ENCODE data around the gene PLXDC1.
"Not testable (repeated sequence)": the region's sequence is repeated elsewhere in the genome, so short reads cannot be mapped to it uniquely, and the experiment has no call there.

Gene PLXDC1

DNA sequence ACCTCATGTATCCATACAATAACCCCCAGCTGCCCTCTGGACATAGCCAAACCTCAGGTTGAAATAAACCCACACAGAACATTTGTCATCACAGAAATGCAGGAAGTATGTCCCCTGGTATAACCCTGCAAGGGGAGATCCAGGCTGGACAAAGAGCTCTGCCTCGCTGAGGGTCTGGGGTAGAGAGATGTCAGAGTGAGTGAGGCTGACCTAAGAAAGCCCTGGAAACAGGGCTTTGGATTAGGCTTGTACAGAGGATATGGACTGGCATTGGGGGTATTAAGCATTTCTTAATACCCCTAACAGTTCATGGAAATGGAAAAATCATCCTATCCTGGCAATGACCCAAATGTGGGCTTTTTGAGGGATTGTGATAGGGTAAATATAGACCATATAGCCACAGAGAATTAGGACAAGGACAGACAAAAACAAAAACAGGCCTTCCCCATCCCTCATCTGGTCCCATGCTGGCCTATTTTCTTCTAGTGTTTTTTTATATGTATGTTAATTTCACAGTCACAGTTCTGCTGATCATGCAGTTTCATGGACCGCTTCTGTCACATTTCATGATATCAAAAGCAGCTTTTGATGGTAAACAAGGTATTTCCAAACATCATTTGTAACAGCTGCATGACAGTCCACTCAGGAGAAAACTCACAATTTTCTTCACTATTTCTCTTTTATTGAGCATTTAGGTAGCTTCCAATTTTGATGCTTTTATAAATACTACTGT, 26.1 kb downstream of the PLXDC1 start:
- no peak for DNase-seq

DNA sequence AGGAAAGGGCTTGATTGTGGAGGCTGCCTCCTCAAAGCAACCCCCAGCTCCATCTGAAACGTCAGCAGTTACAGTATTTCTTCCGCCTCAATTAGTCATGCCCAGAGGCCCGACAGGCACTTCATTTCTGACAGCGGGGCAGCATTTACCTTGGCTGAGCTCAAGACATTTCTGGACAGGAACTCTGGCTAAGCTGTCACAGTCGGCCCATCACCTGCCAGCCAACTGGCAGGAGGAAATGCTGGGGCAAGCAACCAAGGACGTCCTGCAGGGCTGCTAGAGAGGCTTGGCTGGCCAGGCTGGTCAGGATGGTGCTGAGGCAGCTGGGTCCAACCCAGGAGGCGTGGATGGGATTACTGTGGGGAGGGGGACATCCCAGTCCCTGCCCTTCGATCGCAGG, 27.8 kb downstream of the PLXDC1 start:
- peak in 6 of 14 donors; percentile 19 to 95 (median 33) for DNase-seq

DNA sequence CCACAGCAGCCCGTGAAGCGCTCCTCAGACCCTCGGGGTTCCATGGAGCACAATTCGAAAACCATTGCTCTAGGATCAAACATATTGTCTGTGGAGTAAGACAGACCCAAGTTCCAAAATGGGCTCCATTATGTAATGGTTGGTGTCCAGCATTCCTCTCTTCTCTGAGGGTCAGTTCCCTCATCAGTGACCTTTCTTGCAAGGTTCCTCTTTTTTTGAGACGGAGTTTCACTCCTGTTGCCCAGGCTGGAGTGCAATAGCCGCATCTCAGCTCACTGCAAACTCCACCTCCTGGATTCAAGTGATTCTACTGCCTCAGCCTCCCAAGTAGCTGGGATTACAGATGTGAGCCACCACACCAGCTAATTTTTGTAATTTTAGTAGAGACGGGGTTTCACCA, 28.4 kb downstream of the PLXDC1 start:
- peak in 2 of 14 donors; percentile 2 to 7 for DNase-seq

DNA sequence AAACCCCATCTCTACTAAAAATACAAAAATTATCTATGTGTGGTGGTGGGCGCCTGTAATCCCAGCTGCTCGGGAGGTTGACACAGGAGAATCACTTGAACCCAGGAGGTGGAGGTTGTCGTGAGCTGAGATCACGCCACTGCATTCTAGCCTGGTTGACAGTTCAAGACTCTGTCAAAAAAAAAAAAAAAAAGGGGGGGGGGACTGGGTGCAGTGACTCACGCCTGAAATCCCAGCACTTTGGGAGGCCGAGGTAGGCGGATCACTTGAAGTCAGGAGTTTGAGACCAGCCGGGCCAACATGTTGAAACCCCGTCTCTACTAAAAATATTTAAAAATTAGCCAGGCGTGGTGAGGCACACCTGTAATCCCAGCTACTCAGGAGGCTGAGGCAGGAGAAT, 29.5 kb downstream of the PLXDC1 start:
- not testable (repeated sequence) for DNase-seq

DNA sequence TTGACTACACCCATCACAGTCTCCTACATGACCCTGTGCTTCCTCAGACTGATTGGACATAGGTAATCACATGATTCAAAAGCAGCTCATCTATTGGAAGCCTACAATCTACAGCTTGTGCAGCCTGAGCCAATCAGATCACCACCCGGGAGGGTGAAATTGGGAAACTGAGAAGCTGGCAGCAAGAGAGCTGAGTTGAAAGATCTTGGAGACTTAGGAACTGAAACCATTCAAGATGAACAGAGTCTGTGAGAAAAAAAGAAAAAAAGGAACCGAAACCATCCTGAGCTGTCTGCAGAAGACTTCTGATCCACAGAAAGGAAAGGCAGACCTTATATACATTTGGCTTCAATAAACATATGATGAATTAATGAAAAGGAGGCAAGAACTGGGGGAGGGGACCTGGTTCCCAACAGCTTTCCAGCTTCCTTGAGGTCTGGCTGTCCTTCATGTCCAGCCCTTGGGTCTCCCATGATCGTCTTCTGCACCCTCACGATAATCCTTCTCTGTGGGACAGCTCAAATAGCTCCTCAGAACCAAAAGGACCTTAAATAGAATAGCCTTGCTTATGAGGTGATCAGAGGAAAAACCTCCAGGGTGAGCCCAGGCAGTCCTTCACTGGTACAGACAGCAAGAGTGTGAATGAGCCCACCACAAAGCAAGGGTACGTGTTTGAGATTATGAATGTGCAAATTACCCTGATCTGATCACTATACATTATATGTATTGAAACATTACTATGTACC, 32.6 kb downstream of the PLXDC1 start:
- DNase-seq = peak in 5 of 14 donors; percentile 10 to 45 (median 13)

DNA sequence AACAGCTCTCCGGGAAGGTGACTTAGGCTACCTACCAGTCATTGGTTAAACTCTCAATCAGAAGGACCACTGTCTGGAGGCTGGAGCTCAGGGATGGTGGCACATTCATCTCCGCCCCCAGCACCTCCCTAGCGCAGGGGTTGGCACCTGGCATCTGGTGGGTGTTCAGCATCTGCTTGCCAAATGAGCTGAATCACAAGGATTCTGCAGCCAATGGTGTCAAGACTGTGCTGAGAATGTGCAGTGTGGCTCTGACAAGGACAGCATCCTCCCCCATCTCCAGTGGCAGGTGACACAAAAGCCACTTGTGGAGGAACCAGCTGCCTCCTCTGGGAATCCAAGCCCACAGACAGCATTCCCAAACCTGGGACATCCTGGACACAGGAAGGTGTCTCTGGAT, 35.2 kb downstream of the PLXDC1 start:
- no peak for DNase-seq

DNA sequence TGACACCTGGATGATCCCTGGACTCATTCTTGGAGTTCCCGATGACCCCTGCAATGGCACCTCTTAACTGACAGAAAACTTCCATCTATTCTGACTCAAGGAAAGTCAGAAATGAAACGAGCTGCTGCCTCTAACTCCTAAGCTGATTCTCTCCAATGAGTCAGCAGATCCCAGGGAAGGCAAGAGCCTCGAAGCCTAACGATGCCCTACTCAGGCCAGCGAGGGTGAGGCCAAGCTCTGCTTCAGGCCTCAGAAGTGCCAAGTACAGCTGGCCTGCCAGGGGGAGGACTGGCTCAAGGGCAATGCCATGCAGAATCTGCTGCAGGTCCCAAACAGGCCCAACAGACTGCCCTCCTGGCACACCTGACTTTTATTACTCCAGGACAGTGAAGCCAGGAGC, 36.3 kb downstream of the PLXDC1 start:
- DNase-seq = no peak

DNA sequence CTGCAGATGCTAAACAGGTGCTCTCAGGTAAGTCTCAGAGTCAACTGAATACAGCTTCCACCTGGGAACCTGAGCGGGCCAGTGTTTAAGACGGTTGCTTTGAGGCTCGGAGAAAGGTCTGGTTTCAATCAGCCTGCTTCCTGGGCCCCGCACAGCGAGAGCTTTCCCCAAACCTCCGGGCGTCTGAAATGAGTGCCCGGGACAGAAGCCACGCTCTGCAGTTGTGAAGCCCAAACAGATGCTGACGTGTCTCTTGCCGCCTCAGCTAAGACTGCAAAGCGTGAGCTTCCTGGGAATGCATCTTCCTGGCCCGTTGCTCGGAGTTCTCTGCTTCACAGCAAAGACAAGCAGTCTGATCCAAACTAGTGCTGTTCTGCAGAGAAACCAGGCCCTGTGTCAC, 36.7 kb downstream of the PLXDC1 start:
- no peak for DNase-seq

DNA sequence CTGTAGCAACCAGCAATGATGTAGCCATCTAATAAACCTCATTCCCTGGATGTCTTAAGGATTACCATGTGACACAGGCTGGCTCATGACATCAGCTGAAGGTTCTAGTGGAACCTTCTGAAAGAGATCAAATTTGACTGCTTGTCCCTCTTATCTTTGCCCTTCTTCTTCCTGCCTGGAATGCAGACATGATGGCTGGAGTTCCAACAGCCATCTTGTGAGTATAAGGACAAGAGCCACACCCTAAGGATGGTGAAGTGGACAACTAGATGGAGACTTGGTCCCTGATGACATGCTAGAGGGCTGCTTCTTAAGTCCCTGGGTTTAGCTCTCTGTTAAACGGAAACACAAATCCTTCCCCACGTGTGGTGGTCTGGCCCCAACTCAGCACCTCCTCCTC, 37.6 kb downstream of the PLXDC1 start:
- DNase-seq = no peak

DNA sequence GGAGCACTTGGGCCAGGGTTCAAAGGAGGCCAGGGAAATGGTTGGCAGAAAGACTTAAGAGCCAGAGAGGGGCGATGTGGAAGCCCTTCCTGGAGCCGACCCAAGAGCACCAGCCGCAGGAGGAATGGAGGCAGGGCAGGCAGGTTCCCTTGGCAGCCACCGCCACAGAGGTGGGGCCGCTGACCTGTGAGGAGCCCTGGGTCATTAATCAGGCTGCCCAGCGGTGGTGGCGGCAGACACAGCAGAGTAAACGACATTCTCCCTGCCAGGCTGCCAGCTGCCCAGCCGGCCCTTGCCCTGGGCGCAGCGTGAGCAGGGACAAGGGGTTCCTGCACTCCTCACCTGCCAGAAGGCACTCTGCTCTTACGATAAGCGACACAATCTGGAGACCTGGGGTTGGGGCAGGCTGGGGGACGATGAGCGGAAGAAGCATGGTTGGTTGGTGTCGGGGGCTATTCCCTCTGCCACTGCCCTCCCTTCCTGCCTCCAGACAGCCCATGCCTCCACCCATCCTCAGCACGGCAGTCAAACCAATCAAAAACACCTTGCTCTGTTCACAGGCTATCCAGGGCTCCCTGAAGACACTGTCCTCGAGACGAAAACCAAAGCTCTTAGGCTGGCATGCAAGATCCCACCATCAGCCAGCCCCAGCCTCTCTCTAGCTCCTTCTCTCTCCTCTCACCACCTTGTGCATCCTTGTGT, 40.9 kb downstream of the PLXDC1 start:
- DNase-seq = no peak

DNA sequence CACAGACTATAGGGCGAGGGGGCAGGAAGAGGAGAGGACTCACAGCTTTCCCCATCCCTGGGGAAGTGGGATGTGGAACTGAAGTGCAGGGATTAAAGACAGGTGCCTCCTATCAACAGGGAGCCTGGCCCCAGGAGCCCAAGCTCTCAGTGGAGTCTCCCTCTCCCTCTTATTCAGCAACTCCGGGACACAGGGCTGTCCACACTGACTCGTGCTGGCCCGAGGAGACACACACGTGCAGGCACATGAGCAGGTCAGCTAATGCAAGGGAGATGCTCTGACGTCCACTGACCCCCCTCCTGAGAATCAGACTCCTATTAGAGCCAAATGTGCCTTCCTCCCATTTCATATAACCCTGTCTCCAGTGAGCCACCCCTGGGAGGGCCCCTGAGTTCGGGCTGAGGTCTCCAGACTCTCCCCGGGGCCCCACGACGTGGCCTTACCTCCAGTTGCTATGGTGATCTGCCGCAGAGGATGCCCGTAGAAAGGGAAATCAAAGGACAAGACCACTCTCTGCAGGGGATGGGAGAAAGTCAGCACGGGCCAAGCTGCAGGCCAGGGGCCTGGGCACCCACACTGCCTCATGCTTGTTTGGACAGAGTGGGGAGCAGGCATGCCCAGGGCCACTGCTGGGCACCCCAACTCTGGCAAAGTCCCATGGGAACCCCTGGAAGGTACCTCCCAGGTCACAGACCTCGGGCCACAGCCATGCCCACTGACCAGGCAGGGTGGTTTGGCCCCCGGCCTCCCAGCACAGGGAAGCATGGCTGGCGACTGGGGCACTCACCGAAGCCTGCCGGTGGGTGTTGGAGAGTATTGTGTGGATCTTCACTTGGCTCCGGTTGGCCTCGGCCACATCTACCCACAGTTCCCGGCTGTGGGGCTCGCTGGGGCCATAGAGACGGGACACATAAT, 42.7 kb downstream of the PLXDC1 start:
- DNase-seq = no peak

DNA sequence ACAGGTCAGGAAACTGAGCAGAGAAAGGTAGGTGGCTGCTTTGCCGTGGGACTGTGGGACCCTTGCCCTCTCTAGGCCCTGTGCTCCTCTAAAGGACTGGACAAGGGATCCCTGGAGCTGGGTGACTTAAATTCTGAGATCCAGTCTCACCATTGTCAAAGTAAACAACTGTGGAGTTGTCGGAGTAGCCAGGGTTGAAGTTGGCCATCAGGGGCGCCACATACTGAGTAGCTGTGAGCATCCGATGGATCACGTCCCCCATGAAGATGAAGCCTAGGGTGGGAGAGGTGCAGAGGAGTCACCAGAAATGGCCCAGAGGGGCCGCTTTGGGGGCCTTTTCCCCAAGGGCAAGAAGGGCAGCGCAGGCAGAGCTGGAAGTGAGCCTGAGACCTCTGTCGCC, 43.5 kb downstream of the PLXDC1 start:
- DNase-seq = no peak

DNA sequence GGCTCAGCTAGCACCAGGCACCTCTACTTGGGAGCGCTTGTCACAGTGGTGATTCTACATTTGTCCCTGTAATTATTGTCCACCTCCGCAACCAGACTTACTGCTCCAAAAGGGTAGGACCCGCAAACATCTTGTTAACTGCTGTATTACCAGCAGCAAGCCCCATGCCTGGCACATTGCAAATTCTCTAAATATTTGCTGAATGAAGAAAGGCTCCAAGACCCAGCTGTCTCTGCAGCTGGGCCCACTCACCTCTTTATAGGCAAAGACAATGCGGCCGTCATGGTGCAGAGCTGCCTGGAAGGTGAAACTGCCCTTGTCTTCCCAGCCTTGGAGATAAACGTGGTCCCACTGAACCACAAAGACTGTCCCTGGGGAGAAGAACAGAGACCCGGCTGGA, 44.3 kb downstream of the PLXDC1 start:
- no peak for DNase-seq

DNA sequence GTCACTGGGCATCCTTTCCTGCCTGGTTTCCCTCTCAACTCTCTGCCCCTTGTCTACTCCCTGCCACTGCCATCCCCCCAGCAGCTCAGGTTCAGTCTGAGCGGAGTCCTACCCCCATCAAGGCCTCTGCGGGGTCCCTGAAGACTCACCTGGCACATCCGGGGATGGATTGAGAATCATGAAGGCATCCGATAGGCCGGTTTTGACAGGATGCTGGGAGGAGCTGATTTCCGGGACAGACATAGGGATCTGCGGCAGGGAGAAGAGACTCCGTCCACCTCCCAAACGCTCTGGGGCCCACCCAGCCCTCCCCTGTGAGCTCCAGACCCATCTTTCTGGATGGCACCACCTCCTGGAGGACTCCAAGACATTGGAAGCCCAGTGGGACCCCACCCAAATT, 45.7 kb downstream of the PLXDC1 start:
- DNase-seq = no peak

DNA sequence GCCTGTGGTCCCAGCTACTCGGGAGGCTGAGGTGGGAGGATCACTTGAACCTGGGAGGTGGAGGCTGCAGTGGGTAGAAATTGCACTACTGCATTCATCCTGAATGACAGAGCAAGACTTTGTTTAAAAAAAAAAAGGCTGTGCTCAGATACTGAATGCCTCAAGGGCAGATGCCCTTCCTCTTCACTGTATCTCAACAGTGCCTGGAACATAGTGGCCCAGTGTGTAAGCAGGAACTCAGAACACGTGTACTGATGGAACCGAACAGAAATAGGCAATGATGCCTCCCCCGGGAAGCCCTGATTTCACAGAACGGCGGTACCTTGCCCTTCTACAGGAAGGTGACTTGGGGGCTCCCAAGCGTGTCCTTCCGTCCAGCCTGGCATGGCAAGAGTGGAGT, 46.8 kb downstream of the PLXDC1 start:
- no peak for DNase-seq

DNA sequence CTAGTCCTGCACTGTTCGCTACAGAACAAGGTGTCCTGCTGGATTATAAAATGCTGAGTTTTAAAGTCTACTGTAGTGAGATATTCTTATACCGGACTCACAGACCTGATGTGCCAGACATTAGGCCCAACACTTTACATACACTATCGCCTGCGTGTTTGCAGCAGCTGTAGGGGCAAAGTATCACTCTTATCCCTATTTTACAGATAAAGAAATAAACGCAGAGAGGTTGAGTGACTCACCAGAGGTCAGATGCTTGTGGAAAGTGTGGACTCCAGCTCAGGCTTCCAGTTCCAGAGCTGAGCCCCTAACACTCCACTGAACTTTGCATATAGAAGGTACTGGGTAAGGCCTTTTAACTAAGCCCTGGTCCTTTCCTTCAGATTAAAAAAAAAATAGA, 47.4 kb downstream of the PLXDC1 start:
- no peak for DNase-seq

DNA sequence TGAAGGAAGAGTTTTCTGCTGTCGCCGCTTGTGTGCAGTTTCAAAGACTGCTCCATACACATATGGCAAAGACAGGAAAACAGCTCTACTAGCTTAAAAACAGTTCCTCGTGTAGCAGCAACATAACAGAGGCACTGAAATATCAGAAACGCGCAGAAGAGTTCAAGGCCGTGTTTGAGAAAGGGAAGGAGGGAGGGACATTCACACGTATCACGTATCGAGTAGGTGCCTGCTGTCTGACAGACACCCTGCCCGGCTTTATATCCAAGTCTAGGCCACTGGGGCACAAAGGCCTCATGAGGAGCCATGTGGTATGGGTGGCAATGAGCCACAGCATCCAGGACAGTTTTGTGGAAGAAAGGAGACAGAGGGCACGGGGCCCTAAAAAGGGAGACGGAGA, 50.3 kb downstream of the PLXDC1 start:
- no peak for DNase-seq

DNA sequence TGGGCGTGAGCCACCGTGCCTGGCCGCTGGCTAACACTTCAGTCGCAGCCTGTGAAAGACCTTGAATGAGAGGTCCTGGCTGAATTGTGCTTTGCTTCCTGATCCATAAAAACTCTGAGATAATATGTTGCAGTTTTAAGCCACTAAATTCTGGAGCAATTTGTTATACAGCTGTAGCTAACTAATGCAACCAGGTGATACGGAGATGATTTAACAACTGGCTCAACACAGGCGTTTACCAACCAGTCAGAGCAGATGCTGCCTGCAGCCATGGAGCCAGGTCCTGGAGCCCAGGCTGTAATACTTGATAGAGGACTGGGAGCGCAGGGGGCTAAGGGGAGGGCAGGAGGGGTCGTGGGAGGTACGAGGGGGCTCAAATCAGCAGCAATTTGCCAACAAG, 50.9 kb downstream of the PLXDC1 start:
- no peak for DNase-seq

DNA sequence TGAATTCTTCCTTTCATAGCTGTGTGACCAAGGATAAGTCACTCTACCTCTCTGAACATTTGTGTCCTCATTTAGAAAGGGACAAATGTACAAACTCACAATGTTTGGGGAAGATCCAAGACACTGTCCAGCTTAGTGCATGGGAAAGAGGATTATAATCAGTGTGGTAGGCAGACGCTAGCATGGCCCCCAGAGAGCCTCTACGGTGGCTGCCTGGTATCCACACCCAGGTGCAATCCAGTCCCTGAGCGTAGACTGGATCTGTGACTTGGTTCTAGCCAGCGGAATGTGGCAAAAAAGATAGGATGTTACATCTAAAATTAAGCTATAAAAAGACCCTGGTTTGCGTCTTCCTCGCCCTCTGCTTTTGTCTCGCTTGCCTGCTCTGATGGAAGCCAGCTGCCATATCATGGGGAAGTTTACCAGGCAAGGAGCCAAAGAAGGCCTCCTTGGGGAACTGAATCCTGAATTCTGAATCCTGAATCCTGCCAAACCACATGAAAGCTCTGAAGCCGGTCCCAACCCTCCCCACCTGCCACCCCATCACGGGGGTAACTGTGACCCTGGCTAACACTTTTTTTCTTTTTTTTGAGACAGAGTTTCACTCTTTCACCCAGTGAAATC, 51.7 kb downstream of the PLXDC1 start:
- peak in 1 of 14 donors; percentile 5 for DNase-seq

DNA sequence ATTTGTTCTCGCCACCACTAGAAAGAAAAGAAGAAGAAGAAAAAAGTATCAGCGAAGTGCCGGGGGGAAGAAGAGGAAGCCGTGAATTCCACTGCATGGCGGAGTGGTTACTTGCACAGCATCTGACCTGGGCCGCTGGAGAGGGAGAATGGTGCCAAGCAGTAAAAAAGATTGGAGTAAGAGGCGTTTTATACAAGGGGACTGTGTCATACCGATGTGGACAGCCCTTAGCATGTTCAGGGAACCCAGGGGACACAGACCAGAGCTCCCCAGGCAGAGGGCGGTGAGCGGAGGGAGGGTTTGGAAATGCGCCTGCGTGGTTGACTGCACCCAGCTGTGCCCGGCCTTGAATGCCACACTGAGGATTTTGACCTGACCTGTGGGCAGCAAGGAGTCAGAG, 52.8 kb downstream of the PLXDC1 start:
- peak in 2 of 14 donors; percentile 4 to 13 for DNase-seq

DNA sequence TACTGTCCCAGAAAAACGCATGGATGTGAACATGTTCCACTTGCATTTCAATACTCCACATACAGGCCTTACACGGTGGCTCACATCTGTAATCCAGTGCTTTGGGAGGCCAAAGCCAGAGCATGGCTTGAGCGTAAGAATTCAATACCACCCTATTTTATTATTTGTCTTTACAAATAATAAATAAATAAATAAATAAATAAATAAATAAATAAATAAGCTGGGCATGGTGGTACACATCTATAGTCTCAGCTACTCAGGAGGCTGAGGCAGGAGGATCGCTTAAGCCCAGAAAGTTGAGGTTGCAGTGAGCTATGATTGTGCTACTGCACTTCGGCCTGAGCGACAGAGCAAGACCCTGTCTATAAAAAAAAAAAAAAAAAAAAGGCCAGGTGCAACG, 53.9 kb downstream of the PLXDC1 start:
- no peak for DNase-seq

DNA sequence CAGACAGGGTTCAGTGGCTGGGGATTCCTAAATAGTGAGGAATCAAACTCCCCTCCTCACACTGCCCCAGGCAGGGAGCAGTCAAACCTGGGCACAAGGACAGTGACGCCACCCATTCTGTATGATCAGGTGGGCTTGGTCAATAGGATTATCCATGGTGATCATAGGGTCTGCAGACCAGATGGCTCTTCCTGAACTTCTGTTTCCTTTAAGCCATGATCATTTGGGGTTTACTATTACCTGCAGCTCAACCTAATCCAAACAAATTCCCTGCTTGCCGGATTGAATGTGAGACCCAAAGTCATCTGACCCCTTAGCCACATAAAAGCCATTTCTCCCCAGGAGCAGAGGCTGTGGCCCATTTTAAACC, 54.3 kb downstream of the PLXDC1 start:
- DNase-seq = no peak
